COLO829 (cell line): Measurements from ENCODE around the gene PROM2.

Experiments used
- DNase-seq: peaks from one replicate; pipeline ENCODE4 v3.0.0; 2012; ENCODE audit warnings: low spot score

Gene PROM2

DNA sequence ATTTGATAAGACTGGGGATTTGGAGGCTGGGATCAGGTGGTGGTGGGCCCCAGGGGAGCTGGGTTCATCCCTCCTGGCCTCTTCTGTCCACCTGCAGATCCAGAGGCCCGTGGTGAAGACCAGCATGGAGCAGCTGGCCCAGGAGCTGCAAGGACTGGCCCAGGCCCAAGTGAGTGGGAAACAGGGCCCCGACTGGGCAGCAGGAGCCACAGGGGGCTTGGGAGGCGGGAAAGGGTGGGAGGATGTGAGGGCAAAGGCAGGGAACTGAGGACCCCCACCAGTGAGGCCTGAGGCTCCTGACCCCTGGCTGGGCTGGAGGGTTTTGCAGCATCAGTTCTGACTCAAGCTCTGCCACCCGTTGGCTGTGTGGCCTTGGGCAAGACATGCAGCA, 11.3 kb downstream of the PROM2 start:
- no peak for DNase-seq

DNA sequence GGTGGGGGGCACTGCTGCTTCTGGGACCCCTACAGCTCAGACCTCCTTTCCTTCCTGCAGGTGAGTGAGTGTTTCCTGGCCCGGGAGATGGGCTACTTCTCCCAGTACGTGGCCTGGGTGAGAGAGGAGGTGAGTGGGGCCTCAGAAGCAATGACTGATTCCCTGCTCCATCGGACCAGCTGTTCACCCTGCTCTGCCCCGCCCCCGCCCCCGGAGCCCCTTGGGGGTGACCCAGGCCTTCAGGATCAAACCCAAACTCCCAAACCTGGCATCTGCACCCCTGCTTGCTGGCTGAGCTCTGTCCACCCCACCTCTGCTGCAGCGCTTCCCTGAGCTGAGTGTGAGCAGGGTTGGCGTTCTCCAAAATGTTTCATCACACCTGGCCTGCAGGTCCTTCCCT, 13.1 kb downstream of the PROM2 start:
- DNase-seq = no peak

DNA sequence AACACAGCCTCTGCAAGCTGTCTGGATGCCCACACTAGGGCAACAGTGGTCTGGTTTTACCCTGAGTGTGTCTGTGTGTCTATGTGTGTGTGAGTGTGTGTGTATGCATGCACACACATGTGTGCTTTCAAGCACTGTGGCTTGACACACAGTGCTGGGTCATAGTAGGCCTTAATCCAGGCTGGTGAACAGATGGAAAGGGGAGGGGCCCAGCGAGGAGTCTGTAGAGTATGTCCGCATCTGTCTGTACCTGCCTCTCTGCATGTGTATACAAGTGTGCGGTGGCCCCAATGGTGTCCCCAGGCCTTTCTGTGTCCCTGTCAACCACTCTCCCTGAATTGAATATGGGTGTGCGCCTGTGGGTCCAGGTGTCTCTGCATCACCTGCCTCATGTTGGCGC, 13.6 kb downstream of the PROM2 start:
- DNase-seq = no peak

DNA sequence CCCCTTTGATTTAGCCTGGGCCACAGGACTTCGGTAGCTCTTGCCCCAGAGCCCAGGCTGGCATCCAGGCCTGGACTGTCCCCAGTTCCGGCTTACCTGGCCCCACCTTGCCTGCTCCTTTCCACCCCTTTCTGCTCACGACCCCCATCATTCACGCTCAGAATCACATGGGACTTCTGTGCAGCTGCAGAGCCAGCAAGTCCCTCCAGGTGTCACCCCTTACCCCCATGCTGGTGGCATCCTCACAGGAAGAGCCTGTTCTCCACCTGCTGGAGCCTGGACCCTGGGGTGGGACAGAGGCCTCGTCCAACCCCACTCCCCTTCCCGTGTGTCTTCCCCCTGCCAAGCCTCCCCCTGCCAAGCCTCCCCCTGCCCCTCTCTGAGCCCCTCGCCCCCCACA, 15.0 kb downstream of the PROM2 start:
- DNase-seq = no peak

DNA sequence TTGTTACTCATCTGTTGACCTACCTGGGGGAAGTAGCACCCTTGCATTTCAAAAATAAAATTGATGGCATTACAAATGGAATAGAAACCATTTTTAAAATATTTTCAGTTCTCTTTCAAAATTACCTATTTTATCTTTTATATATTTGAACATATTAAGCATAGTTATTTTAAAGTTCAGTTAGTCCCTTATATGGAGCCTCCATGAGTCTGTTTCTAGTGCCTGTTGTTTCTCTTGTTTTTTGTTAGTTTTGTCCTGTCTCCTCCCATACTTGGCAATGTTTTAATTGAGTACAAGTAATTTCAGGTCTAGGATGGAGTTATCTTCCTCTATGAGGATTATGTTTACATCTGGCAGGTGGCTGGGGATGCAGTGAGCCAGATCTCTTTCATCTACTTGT, 17.0 kb downstream of the PROM2 start:
- DNase-seq = no peak

DNA sequence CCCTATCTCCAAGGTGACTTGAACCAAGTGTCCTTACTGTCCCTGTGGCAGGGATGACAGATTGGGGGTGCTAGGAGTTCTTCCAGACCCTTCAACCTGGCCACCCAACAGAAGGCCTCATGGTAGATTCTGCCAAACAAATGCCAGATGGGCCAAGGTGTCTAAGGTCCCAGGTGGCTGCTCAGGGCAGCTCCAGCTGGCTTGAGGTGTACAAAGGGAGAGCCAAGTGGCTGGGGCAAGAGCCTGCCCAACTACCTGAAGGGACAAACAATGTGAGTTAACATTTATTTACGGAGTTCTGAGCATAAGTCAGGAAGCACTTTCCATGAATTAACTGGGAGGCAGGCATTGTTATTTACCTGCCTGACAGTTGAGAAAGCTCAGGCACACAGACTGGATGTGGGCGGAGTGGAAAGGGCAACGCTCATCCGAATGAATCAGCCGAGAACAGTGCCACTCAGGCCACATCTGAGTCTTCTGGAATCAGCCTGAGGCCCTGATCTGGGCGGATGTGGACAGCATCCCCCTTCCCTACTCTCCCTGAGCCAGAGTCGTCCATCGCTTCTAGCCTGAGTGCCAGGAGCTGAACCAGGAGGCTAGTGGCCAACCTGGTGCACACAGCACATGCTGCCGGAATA, 18.5 kb downstream of the PROM2 start:
- DNase-seq = peak; percentile 24

DNA sequence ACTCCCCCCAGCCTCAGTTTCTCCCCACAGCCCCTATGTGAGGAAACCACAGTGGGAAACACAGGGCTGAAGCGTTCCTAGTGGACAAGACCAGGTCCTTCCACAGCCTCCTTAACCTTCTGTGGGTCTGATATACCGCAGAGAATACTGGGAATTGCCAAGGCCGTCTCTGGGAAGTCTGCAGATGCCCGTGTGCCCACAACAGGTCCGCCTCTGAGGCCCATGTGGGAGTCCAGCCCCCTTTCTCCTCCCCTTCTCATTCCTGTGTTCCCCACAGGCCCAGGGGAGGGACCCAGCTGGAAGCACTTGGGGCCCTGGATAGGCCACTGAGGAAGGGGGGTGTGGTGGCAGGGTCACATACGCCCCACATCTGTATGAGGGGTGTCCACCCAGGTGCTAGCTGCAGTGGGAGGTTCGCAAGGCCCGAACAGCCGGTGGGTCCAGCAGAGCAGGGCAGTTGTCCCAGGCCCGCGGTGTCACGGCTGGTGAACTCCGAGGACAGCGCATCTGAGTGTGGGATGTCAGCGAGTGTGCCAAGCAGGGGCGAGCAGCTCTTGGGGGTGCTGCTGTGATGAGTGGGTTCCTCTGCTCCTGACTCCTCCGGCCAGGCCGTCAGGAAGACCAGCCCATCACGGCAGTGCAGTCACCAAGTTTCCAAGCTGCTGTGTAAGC, 20.5 kb downstream of the PROM2 start:
- DNase-seq = no peak

DNA sequence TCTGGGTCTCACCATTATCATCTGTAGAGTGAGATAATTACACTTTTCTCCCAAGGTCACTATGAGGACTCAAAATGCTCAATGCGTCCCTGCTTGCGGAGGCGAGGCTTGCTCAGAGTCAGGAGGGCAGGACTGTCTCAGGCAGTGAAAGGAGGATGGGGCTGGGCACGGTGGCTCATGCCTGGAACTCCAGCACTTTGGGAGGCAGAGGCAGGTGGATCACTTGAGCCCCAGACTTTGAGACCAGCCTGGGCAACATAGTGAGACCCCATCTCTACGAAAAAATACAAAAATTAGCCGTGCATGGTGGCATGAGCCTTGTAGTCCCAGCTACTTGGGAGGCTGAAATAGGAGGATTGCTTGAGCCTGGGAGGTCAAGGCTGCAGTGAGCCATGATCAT, 21.1 kb downstream of the PROM2 start:
- no peak for DNase-seq

DNA sequence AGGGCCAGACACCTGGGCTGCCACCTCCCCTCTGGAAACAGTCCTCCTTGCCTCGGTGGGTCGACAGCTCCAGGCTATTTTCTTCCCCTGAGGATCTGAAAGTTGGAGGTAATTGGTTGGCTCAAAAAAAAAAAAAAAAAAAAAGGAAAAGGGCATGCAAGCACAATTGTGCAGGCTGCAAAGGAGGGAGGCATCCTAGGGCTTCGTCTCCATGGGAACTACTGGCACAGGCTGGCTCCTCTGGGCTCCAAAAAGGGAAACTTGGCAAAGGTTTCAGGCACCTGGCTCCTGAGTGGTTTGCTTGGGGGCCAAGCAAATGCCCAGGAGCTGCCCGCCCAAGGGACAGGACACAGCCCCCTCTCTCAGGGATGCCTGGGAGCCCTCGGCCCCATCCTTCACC, 21.8 kb downstream of the PROM2 start:
- no peak for DNase-seq

DNA sequence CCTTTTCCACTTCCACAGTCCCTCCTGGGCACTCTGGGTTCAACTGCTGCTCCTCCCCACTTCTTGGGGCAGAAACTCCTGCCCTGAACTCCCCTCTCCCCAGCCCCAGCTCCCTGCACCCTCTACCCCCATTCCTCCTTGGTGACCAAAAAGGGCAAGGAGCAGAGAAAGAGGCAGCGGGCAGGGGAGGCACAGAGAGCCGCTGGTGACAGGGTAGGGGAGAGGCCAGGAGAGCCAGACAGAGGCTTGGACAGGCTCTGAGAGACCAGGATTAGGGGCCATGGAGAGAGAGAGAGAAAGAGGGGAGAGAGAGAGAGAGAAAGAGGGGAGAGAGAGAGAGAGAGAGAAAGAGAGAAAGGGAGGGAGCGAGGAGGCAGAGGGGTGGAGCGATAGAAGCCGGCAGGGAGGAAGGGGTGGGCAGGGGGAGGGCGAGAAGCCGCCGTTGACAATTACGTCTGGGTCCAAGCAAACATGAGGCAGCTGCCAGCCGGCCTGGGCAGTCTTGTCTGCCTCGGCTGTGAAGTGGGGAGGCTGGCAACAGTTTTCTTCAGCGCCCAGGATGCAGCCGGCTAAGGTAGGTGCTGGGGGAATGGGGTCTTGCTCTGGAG, 22.7 kb downstream of the PROM2 start, which contains the start of gene KCNIP3:
Gene KCNIP3, plus strand, starts transcription at position 468 of the 608 bp plus-strand sequence. Its CDS starts 92 bp downstream, at position 560.
- no peak for DNase-seq

DNA sequence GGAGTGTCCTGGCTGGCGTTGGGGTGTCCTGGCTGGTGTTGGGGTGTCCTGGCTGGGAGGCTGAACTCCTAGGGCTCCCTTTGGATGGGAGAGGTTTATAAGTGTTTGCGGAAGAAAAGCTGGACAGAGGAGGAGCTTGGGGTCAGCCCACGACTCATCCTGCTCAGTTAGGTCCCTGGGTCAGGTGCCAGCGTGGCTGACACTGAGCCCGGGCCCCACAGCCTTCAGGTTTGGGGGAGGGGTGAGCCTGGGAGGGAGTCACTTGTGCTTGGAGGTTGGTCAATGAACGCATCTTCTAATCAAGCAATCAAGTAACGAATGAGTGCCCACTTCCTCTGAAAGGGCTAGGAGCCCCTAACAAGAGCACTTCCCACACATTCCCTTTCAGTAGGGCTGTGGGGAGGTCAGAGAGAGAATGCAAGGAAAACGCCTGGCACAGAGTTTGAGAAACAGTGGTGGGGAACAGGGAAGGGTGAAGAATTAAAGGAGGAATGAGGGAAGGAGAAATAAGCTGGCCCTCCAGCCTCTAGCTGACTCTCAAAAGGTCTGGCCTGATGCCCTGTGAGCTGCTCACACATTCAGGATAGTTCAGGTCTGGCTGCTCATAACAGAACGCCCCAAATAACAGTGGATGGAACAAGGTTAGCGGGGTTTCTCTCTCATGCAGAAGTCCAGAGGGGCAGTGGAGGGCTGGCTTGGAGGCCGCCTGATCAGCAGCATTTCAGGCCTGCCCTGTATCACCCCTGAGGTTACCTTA, 23.6 kb downstream of the PROM2 start:
- DNase-seq = no peak

DNA sequence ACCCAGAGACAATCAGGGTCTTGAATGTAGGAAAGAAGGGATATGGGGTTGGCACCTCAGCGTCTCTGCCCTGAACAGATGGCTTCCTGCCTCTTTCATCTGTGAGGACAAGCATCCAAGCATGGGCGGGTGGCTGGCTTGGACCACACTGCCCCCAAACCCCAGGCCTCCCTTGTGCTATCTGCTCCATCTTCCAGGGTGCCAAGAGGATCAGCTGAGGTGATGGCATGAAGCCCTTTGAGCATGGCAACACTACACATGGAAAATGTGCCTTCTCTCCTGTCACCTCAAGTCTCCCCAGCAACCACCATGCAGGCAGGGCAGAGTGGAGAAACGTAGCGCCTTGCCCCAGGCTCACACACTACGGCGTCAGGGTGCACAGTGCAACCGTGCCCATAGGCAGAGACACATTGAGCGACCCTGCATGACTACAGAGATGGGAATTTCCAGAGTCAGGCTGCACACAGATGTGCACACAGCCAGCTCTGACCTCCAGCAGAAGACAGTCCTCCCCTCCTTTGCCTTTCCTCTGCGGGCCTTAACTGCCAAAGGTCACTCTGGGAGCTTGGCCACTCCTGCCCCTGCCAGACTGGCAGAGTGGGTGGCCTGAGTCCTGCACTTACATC, 24.4 kb downstream of the PROM2 start:
- DNase-seq = no peak

DNA sequence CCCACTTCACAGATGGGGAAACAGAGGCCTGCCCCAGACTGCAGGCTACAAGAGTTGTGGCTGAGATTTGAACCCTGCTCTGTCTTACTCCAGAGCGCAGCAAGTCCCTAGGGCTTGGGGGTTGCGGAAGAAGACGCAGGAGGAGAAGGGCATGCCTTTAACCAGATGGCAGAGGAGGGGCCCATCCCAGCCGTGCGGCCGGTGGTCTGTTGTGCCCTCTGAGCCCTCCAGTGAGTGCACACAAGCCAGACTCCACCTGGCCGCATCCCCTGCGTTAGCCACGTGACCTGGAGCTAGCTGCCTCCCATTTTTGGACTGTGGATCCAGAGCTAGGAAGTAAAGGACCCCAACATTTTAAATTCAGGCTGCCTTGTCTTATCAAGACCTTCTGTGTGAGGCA, 25.7 kb downstream of the PROM2 start:
- no peak for DNase-seq

DNA sequence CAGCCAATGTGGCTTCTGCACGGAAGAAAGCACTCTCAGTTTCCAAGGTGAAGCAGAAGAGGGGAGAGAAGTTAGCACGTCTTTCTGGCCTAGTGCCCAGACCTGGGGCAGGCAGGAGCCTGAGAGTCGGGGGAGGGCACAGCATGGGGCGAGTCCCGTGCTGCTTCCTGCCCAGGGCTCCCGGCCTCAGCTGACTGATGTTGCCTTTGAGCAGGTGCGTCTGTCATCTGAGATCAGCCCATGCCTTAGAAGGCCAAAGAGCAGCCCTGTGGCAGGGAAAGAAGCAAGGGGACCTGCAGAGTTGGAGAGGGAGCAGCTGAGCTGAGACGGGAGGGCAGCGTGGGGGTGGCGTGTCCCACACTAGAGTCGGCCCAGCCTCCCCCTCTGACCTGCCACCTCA, 26.2 kb downstream of the PROM2 start:
- no peak for DNase-seq

DNA sequence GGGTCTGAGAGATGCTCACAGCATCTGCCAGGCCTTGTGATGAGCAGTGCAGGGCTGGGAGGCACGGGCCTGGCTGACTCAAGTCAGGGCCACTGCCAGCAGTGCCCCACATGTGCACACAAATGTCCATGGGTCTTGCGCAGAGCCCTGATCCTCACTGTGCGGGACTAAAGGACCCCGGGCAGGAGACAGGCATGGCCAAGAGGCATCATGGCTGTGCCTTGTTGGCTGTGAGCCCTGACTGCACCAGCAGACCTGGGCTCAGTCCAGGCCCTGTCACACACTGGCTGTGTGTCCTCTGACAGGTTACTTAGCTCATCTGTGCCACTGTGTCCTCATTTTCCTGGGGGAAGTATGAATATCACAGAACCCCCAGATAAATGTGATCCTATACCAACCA, 26.9 kb downstream of the PROM2 start:
- no peak for DNase-seq

DNA sequence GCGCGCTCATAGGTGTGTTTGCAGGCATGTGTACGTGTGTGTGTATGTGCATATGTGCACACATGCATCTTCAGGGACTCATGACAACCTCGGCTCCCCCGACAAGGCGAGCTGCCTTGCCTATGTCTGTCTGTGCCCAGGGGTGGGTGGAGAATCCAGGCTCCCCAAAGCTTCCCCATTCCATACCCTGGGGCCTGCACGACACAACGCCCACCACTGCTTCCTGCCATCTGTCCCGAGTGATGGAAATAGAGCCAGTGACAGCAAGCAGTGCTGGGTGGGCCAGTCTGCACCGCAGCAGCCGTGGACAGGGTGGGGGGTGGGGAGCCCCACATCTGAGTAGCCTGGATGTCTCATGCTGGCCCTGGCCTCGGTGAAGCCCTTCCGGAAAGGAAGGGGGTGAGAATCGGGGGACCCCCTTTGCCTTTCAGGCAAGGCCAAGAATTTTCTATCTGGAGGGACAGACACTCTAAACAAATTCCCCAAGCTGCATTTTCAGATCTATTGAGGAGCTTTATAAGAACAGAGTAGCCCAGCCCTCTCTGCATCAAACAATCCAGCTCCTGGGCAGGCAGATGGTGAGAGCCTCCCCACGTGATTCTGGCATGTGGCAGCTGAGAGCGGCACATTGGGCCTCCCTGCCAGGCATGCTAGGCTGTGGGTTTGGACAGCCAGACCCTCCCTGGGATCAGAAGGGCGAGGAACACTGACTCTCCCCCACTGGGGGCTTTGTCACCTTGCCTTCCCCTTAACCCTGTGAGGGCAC, 27.8 kb downstream of the PROM2 start:
- DNase-seq = no peak

DNA sequence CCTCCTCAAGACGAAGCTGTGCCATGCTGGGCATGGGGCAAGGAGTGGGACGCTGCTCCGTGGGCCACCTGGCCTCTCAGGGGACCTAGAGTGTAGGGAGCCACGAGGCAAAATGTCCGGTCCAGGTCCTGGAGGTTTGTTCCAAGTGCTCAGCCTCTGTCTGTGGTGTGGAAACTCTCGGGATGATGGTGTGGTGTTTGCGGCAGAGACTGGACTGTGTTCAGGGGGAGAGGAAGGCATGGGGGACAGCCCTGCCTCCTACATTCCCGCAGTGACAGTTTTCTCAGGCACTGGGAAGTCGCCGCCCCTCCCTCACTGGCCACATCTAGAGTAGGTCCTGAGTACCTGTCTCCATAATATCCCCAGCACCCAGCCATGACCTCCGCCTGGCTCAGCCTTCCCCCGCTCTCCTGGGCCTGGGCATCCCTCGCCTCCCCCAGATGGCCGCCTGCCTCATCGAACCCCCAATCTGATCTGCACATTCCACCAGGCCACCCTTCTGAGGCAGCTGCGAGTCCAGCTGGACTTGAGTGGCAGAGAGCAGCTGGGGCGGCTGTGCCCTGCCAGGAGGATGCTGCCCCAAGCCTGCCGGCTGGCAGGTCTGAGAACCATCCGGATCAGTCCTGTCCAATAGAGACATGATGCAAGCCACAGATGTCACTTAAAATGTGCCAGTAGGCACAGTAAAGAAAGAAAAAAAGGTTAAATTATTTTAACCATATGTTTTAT, 29.1 kb downstream of the PROM2 start:
- no peak for DNase-seq

DNA sequence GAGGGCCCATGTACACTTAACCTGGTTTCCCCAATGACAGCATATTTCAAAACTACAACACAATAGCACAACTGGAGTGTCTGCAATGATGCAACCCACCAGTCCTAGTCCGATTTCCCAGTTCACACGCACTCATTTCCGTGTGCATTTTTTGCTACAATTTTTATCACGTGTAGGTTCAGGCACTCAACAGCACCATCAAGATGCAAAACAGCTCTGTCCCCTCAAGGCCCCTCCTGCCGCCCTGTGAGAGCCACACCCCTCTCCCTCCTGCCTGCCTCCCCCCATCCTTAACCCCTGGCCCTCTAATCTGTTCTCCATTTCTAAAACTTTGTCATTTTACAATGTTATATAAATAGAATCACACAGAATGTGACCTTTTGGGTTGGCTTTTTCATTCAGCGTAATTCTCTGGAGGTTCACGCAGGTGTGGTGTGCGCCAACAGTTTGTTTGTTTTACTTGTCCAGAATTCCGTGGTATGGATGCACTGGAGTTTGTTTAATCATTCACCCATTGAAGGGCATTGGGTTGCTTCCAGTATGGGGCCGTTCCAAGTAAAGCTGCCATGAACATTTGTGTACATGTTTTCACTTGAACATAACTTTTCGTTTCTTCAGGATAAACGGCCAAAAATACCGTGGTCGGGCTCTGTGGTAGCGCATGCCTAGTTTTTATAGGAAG, 31.3 kb downstream of the PROM2 start:
- no peak for DNase-seq

DNA sequence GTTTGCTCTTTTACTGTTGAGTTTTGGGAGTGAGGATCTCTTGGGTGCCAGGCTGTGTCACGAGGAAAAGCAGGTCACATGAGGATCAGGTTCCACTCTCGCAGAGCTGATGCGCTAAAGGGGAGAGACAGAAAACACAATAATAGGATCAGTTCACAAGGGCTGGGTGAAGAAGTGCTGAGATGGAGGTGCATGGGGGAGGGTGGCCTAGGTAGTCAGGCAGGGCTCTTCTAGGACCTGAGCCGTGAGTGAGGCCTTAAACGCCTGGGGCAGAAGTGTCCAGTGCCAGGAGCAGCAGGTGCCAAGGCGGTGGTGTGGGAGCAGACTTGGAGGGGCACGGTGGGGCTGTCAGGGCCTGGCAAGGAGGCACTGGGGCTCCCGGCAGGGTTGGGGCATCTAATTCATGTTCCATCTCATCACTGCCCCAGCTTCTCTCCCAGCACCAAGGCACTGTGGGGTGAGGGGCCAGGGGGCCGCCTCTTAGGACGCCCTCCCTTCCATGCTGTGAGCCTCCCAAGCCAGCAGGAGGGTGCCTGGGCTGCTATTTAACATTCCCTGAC, 32.2 kb downstream of the PROM2 start:
- no peak for DNase-seq

DNA sequence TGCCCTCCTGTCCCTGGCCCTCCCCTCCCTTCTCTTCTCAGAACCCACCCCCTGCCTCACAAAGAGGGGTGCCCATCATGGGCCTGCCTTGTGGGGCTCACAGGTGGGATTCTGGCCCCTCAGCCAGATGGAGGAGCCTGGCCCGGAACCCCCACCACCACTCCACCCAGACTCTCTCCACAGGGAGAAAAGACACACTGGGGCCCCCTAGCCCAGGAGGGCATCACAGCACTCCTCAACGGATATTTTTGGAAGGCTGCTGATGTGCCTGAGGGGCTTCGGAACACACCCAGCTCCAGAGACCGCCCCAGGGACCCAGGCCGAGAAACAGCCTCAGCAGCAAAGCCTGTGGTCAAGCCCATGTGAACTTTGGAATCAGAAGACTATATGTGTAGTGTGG, 32.8 kb downstream of the PROM2 start:
- no peak for DNase-seq
